Keratinocyte (primary cell): ENCODE results near the gene CLECL1.

Experiments used
- EZH2 ChIP-seq: IDR thresholded peaks from one replicate; pipeline ENCODE4 v1.6.1; 2012; ENCODE audit warnings: inconsistent platforms, mild to moderate bottlenecking, low read length, moderate library complexity
- TF ChIP-seq, protein P1 (sequence below), 3 experiments: IDR thresholded peaks in 1 of 3; conservative IDR thresholded peaks in 1 of 3; optimal IDR thresholded peaks in 1 of 3; 2 replicates in 2 of 3; 3 replicates in 1 of 3; pipeline versions ENCODE3 to v1.5.1; 2011; ENCODE audit warnings: low read length in 3 of 3, mild to moderate bottlenecking in 3 of 3, moderate library complexity in 2 of 3, control low read depth in 1 of 3, inconsistent platforms in 1 of 3; ENCODE audit not compliant: insufficient read depth in 2 of 3; ENCODE audit errors: extremely low read depth in 1 of 3

DNA sequence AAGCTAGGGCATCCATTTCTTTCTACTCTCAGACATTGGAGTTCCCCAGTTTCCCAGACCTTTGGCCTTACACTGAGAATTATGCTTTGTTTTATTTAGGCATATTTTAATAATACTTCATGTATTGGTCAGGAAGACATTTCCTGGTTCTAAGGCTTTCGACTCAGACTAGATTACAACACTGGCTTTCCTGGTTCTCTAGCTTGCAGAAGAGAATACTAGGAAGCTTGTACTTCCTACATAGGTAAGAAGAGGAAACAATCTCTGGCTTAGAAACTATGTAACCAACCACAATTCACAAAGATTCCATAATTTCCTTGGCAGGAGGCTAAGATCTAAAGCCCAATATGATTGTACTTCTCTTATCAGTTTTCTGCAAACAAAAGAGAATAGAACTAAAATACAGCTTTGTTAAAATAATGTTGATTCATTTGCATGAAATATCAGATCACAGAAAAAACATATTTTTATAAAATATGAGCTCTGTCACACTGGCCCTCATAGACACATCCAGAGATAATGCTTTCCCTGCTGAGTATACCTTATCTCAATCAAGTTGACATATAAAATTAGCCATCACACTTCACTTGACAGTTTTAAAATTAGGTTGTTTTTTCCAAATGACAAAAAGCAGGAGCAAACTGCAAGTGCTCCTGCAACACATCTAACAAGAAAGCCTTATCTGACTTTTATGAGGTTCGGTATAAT is 32.8 kb downstream of the CLECL1 start:
- TF ChIP-seq, protein P1, sequence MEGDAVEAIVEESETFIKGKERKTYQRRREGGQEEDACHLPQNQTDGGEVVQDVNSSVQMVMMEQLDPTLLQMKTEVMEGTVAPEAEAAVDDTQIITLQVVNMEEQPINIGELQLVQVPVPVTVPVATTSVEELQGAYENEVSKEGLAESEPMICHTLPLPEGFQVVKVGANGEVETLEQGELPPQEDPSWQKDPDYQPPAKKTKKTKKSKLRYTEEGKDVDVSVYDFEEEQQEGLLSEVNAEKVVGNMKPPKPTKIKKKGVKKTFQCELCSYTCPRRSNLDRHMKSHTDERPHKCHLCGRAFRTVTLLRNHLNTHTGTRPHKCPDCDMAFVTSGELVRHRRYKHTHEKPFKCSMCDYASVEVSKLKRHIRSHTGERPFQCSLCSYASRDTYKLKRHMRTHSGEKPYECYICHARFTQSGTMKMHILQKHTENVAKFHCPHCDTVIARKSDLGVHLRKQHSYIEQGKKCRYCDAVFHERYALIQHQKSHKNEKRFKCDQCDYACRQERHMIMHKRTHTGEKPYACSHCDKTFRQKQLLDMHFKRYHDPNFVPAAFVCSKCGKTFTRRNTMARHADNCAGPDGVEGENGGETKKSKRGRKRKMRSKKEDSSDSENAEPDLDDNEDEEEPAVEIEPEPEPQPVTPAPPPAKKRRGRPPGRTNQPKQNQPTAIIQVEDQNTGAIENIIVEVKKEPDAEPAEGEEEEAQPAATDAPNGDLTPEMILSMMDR (optimal IDR thresholded peaks at IDR 0.05 in 1 of 3, IDR thresholded peaks at IDR 0.05 in 1 of 3, conservative IDR thresholded peaks at IDR 0.05 in 1 of 3; ENCODE audit: extremely low read depth in 1 of 3, insufficient read depth in 2 of 3, low read length in 3 of 3): no peak
- TF ChIP-seq EZH2: no peak
